HCT116 (cell line): ENCODE data around the gene GABRR3. TPM values are rescaled to one million over a fixed set of nuclear protein-coding genes. Genes with fewer than 3 reads are reported as not detected.

Experiments used
- ATAC-seq: fragments of 200-7000 bp; cut with Tn5 transposase; 2 replicates; pipeline ENCODE4 v1.9.1; 2020; ENCODE audit warnings: mild to moderate bottlenecking, moderate library complexity
- BruUV-seq: library from RNA; stranded (reverse); fragments of 400-500 nt; replicated peaks from 2 replicates; lab custom pipeline; 2021; lab: Mats Ljungman, UMichigan
- CTCF ChIA-PET: fragments of 300-600 bp; sonication (Branson Sonifier 250); formaldehyde crosslinking; loops from one replicate; lab custom pipeline; 2021; ENCODE audit warnings: antibody characterized with exemption; lab: Charles Lee
- POLR2A ChIA-PET: fragments of 300-600, 350-600 bp; sonication (Branson Sonifier 250); formaldehyde crosslinking; loops from one replicate; lab custom pipeline; 2021; ENCODE audit warnings: antibody characterized with exemption; lab: Charles Lee
- RAD21 ChIA-PET, 2 experiments: fragments of 300-600 bp; sonication (Branson Sonifier 250); formaldehyde crosslinking; loops; one replicate each; lab custom pipeline; 2023; ENCODE audit warnings: low total read pairs in 2 of 2; ENCODE audit not compliant: uncharacterized antibody in 2 of 2, unreplicated experiment in 2 of 2, low non-redundant PET in 1 of 2; lab: Charles Lee
- DNase-seq: peaks from one replicate; pipeline ENCODE4 v3.0.0-alpha.2; 2010; ENCODE audit warnings: low read depth, low spot score
- H2AFZ ChIP-seq: fragments of 200-600 bp; shearing (Covaris generic), sonication (generic); 2 replicates; pipeline ENCODE4 v1.6.1; 2017; ENCODE audit warnings: low read depth, mixed run types, mixed read lengths, antibody characterized with exemption, low read length; ENCODE audit not compliant: poor library complexity, severe bottlenecking
- H3K27ac ChIP-seq: 2 replicates; pipeline ENCODE4 v1.5.1; 2012; ENCODE audit warnings: low read depth, low read length
- H3K27me3 ChIP-seq: fragments of 200-600 bp; sonication (generic); 2 replicates; pipeline ENCODE4 v1.6.1; 2016; ENCODE audit warnings: mixed run types, low read length, mixed read lengths; ENCODE audit not compliant: insufficient read depth
- H3K36me3 ChIP-seq, 2 experiments: fragments of 200-500 bp in 1 of 2; fragments of 200-600 bp in 1 of 2; sonication (Bioruptor generic) in 1 of 2; sonication (generic) in 1 of 2; 2 replicates each; pipeline versions ENCODE4 v1.5.1 to v1.6.1; 2014 to 2016; ENCODE audit warnings: low read length in 2 of 2, inconsistent platforms in 1 of 2, mixed read lengths in 1 of 2, mixed run types in 1 of 2; ENCODE audit not compliant: insufficient read depth in 2 of 2, control insufficient read depth in 1 of 2
- H3K4me1 ChIP-seq, 2 experiments: fragments of 200-600 bp in 1 of 2; sonication (generic) in 1 of 2; 2 replicates each; pipeline versions ENCODE4 v1.5.1 to v1.6.1; 2012 to 2017; ENCODE audit warnings: low read length in 2 of 2, inconsistent platforms in 1 of 2, mild to moderate bottlenecking in 1 of 2, mixed read lengths in 1 of 2, mixed run types in 1 of 2, moderate library complexity in 1 of 2; ENCODE audit not compliant: insufficient read depth in 2 of 2, control insufficient read depth in 1 of 2
- H3K4me2 ChIP-seq: fragments of 200-600 bp; sonication (generic); 2 replicates; pipeline ENCODE4 v1.6.1; 2017; ENCODE audit warnings: mixed run types, low read length, mixed read lengths
- H3K4me3 ChIP-seq, 2 experiments: fragments of 200-600 bp in 1 of 2; sonication (generic) in 1 of 2; replicated peaks in 1 of 2; 2 replicates each; pipeline ENCODE4 v1.5.1; 2011 to 2016; ENCODE audit warnings: low read length in 2 of 2, control low read depth in 1 of 2, low read depth in 1 of 2, mild to moderate bottlenecking in 1 of 2, mixed read lengths in 1 of 2, mixed run types in 1 of 2
- H3K79me2 ChIP-seq: fragments of 200-600 bp; sonication (generic); 2 replicates; pipeline ENCODE4 v1.6.1; 2017; ENCODE audit warnings: mild to moderate bottlenecking, mixed run types, low read length, moderate library complexity, mixed read lengths; ENCODE audit not compliant: insufficient read depth
- H3K9ac ChIP-seq: fragments of 200-600 bp; sonication (generic); 2 replicates; pipeline ENCODE4 v1.6.1; 2016; ENCODE audit warnings: low read length, mixed read lengths
- H3K9me2 ChIP-seq: fragments of 200-600 bp; sonication (generic), shearing (Covaris generic); 2 replicates; pipeline ENCODE4 v1.6.1; 2017; ENCODE audit warnings: mixed run types, mild to moderate bottlenecking, moderate library complexity; ENCODE audit not compliant: insufficient read depth
- H3K9me3 ChIP-seq, 2 experiments: fragments of 200-500 bp in 1 of 2; fragments of 200-600 bp in 1 of 2; sonication (Bioruptor generic) in 1 of 2; sonication (generic) in 1 of 2; 2 replicates each; pipeline ENCODE4 v1.6.1; 2014 to 2017; ENCODE audit warnings: low read length in 2 of 2, mixed read lengths in 2 of 2, inconsistent platforms in 1 of 2, low read depth in 1 of 2, mild to moderate bottlenecking in 1 of 2, mixed run types in 1 of 2, moderate library complexity in 1 of 2; ENCODE audit not compliant: control insufficient read depth in 1 of 2, insufficient read depth in 1 of 2
- H4K20me1 ChIP-seq: fragments of 200-600 bp; sonication (generic), shearing (Covaris generic); 2 replicates; pipeline ENCODE4 v1.6.1; 2017; ENCODE audit warnings: mixed run types, mild to moderate bottlenecking, moderate library complexity; ENCODE audit not compliant: insufficient read depth
- CBX3 ChIP-seq: IDR thresholded peaks from 2 replicates; pipeline ENCODE4 v1.6.1; 2012; ENCODE audit warnings: low read depth
- CEBPB ChIP-seq: IDR thresholded peaks from 2 replicates; pipeline ENCODE4 v1.6.1; 2012; ENCODE audit warnings: low read depth
- CTCF ChIP-seq, 3 experiments: fragments of 200-600 bp in 1 of 3; sonication (generic) in 1 of 3; IDR thresholded peaks in 2 of 3; conservative IDR thresholded peaks in 1 of 3; 2 replicates each; pipeline ENCODE4 v1.5.1; 2012 to 2017; ENCODE audit warnings: low read depth in 2 of 3, low read length in 2 of 3, antibody characterized with exemption in 1 of 3, borderline replicate concordance in 1 of 3, control low read depth in 1 of 3, mild to moderate bottlenecking in 1 of 3, mixed read lengths in 1 of 3, mixed run types in 1 of 3, moderate library complexity in 1 of 3; ENCODE audit not compliant: insufficient read depth in 1 of 3
- EZH2 ChIP-seq: fragments of 200-600 bp; sonication (generic); IDR thresholded peaks from 2 replicates; pipeline ENCODE4 v1.6.1; 2017; ENCODE audit warnings: antibody characterized with exemption, mixed run types
- EZH2phosphoT487 ChIP-seq: fragments of 200-600 bp; IDR thresholded peaks from 2 replicates; pipeline ENCODE4 v1.6.1; 2018; ENCODE audit warnings: antibody characterized with exemption, borderline replicate concordance
- FOSL1 ChIP-seq: IDR thresholded peaks from 2 replicates; pipeline ENCODE4 v1.6.1; 2012; ENCODE audit warnings: low read depth
- JUND ChIP-seq: IDR thresholded peaks from 2 replicates; pipeline ENCODE4 v1.6.1; 2012
- POLR2A ChIP-seq: IDR thresholded peaks from 2 replicates; pipeline ENCODE4 v1.7.0; 2011; ENCODE audit warnings: borderline replicate concordance; ENCODE audit not compliant: insufficient read depth, insufficient read length; ENCODE audit errors: extremely low read depth
- RAD21 ChIP-seq: IDR thresholded peaks from 2 replicates; pipeline ENCODE4 v1.6.1; 2012; ENCODE audit warnings: low read depth, mild to moderate bottlenecking
- SP1 ChIP-seq: IDR thresholded peaks from 2 replicates; pipeline ENCODE4 v1.6.1; 2012; ENCODE audit warnings: low read depth
- SRF ChIP-seq: IDR thresholded peaks from 2 replicates; pipeline ENCODE4 v1.6.1; 2012; ENCODE audit warnings: low read depth
- YY1 ChIP-seq: IDR thresholded peaks from 2 replicates; pipeline ENCODE4 v1.6.1; 2011; ENCODE audit warnings: low read length, low read depth, moderate library complexity, mild to moderate bottlenecking; ENCODE audit not compliant: insufficient replicate concordance; ENCODE audit errors: extremely low read depth
- ZFX ChIP-seq: fragments of 450-650 bp; IDR thresholded peaks from 2 replicates; pipeline ENCODE4 v1.6.1; 2017
- intact Hi-C: fragments of 100-400 bp; cut with micrococcal nuclease; formaldehyde crosslinking; loops from 2 replicates; pipeline ENCODE4 v1.10.0; 2022
- total RNA-seq: library from RNA; stranded (reverse); gene quantifications from one replicate; pipeline ENCODE4 v1.2.1, GENCODE V29; 2021; ENCODE audit not compliant: unreplicated experiment
- TF ChIP-seq, protein P1 (sequence below): IDR thresholded peaks from 2 replicates; pipeline ENCODE4 v1.6.1; 2012; ENCODE audit warnings: low read depth

Gene GABRR3
- total RNA-seq, 1 experiment from 2014 or later: not detected

DNA sequence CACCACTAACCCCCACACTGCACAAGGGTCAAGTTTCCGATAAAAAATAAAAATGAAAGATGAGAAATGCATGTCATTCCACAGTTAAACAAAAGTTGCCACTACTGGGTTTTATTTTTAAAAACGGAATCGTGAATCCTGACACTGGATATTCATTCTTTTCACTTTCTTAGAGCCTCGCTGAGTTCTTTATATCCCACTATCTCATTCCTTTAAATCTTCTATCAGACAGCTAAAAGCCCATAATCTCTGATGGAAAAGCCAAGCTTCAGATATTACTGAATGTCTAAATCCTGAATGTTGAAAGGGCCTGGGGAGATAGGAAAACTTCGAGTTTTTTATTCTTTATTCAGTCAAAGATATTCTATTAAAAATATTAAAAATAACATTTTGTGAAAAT, 74.6 kb downstream of the GABRR3 start:
- peaks cover 5 to 44% of the 10 kb centered on the region in 2 experiments; a peak in 2 of 4 replicates for H3K36me3 ChIP-seq
- no peak for TF ChIP-seq EZH2phosphoT487
- no peak for TF ChIP-seq CBX3
- TF ChIP-seq FOSL1: no peak
- no peak for TF ChIP-seq POLR2A
- no peak for TF ChIP-seq SP1
- no peak for TF ChIP-seq EZH2
- TF ChIP-seq, protein P1, sequence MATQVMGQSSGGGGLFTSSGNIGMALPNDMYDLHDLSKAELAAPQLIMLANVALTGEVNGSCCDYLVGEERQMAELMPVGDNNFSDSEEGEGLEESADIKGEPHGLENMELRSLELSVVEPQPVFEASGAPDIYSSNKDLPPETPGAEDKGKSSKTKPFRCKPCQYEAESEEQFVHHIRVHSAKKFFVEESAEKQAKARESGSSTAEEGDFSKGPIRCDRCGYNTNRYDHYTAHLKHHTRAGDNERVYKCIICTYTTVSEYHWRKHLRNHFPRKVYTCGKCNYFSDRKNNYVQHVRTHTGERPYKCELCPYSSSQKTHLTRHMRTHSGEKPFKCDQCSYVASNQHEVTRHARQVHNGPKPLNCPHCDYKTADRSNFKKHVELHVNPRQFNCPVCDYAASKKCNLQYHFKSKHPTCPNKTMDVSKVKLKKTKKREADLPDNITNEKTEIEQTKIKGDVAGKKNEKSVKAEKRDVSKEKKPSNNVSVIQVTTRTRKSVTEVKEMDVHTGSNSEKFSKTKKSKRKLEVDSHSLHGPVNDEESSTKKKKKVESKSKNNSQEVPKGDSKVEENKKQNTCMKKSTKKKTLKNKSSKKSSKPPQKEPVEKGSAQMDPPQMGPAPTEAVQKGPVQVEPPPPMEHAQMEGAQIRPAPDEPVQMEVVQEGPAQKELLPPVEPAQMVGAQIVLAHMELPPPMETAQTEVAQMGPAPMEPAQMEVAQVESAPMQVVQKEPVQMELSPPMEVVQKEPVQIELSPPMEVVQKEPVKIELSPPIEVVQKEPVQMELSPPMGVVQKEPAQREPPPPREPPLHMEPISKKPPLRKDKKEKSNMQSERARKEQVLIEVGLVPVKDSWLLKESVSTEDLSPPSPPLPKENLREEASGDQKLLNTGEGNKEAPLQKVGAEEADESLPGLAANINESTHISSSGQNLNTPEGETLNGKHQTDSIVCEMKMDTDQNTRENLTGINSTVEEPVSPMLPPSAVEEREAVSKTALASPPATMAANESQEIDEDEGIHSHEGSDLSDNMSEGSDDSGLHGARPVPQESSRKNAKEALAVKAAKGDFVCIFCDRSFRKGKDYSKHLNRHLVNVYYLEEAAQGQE: no peak
- no peak for TF ChIP-seq CEBPB
- no peak for TF ChIP-seq RAD21
- no peak for TF ChIP-seq CTCF (IDR thresholded peaks at IDR 0.05 in 2 of 3, conservative IDR thresholded peaks at IDR 0.05 in 1 of 3; ENCODE audit: borderline replicate concordance in 1 of 3, insufficient read depth in 1 of 3, low read depth in 2 of 3, low read length in 2 of 3)
- TF ChIP-seq JUND: no peak
- TF ChIP-seq SRF: no peak
- no peak for TF ChIP-seq ZFX
- no peak for TF ChIP-seq YY1
- ChIA-PET RAD21 (no interaction called here), CTCF (no interaction called here), POLR2A (no interaction called here)
- no peak overlapping the region for H3K4me2 ChIP-seq
- no peaks in the 10 kb centered on the region for H3K9me3 ChIP-seq
- no peak overlapping the region for H2AFZ ChIP-seq
- H3K79me2 ChIP-seq: peaks cover 79% of the 10 kb centered on the region
- no peak overlapping the region for H3K9ac ChIP-seq
- intact Hi-C loops: no loop called here
- ATAC-seq (no peak), DNase-seq (no peak)
- BruUV-seq: no TSS peak
- H3K27ac ChIP-seq: no peak overlapping the region
- no peaks in the 10 kb centered on the region for H3K27me3 ChIP-seq
- no peaks in the 10 kb centered on the region; the same call in 1 of the 2 replicates for H4K20me1 ChIP-seq
- H3K9me2 ChIP-seq: no peaks in the 10 kb centered on the region
- H3K4me1 ChIP-seq: no peaks in the 10 kb centered on the region
- no peak overlapping the region for H3K4me3 ChIP-seq
